ENCODE data around the gene THBS2. TPM values are rescaled to one million over a fixed set of nuclear protein-coding genes. Genes with fewer than 3 reads are reported as not detected.
"Not testable (repeated sequence)": the region's sequence is repeated elsewhere in the genome, so short reads cannot be mapped to it uniquely, and the experiment has no call there.

The THBS2 gene
- polyA plus RNA-seq, 1 experiment = 857 TPM

DNA sequence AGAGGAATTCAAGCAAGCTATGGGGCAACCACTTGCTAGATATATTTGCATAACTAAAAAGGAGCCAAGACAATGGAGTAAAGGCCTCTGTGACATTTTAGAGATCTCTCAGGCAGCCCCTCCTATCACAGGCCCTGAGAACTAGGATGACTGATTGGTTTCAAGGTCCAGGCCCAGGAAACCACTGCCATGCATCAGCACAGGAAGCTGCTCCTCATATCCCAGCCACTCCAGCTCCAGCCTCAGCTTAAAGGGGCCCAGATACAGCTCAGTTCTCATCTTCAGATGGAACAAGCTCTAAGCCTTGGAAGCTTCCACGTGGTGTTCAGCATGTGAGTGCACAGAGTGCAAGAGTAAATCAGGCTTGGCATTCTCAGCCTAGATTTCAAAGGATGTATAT is 21.1 kb upstream of the THBS2 start:
- Histone ChIP-seq H3K27me3 (ENCODE audit: control insufficient read depth, insufficient read depth, low read length) (no peaks in the 10 kb centered on the region), H3K4me3 (ENCODE audit: low read depth, low read length) (no peak overlapping the region), H3K36me3 (ENCODE audit: control insufficient read depth, insufficient read depth, low read length) (no peaks in the 10 kb centered on the region)
- DNase-seq (ENCODE audit: low read depth) = no peak
- POLR2A ChIA-PET = no interaction called here
- TF ChIP-seq, protein P1, sequence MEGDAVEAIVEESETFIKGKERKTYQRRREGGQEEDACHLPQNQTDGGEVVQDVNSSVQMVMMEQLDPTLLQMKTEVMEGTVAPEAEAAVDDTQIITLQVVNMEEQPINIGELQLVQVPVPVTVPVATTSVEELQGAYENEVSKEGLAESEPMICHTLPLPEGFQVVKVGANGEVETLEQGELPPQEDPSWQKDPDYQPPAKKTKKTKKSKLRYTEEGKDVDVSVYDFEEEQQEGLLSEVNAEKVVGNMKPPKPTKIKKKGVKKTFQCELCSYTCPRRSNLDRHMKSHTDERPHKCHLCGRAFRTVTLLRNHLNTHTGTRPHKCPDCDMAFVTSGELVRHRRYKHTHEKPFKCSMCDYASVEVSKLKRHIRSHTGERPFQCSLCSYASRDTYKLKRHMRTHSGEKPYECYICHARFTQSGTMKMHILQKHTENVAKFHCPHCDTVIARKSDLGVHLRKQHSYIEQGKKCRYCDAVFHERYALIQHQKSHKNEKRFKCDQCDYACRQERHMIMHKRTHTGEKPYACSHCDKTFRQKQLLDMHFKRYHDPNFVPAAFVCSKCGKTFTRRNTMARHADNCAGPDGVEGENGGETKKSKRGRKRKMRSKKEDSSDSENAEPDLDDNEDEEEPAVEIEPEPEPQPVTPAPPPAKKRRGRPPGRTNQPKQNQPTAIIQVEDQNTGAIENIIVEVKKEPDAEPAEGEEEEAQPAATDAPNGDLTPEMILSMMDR (IDR thresholded peaks at IDR 0.05; ENCODE audit: insufficient read depth, low read depth, low read length) = no peak
- CTCF ChIA-PET = interaction anchor here (0.7 to 1.1 kb wide), 2 partner anchors 46 to 111 kb away, joined by 3 read pairs; no protein-coding TSS in a partner anchor

DNA sequence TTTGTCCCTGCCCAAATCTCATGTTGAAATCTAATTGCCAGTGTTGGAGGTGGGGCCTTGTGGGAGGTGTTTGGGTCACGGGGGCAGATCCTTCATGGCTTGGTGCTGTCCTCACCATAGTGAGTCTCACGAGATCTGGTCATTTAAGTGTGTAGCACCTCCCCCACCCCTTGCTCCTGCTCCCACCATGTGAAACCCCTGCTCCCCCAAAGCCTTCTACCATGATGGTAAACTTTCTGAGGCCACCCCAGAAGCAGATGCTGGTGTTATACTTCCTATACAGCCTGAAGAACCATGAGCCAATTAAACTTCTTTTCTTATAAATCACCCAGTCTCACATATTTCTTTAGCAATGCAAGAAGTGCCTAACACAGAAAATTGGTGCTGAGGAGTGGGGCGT is 19.9 kb upstream of the THBS2 start:
- CTCF ChIA-PET = no interaction called here
- TF ChIP-seq, protein P1 (IDR thresholded peaks at IDR 0.05; ENCODE audit: insufficient read depth, low read depth, low read length) = no peak
- H3K27me3 ChIP-seq (ENCODE audit: control insufficient read depth, insufficient read depth, low read length) = no peaks in the 10 kb centered on the region
- no peaks in the 10 kb centered on the region for H3K36me3 ChIP-seq (ENCODE audit: control insufficient read depth, insufficient read depth, low read length)
- POLR2A ChIA-PET = no interaction called here
- no peak overlapping the region for H3K4me3 ChIP-seq (ENCODE audit: low read depth, low read length)
- no peak for DNase-seq (ENCODE audit: low read depth)

GRCh38 chr6:169271877-169272216 is 18.2 kb upstream of the THBS2 start:
- no peaks in the 10 kb centered on the region for H3K27me3 ChIP-seq (ENCODE audit: control insufficient read depth, insufficient read depth, low read length)
- CTCF ChIA-PET = interaction anchor here (0.9 kb wide), 1 partner anchor 18 kb away, joined by 4 read pairs; no protein-coding TSS in a partner anchor
- POLR2A ChIA-PET = no interaction called here
- TF ChIP-seq, protein P1 (IDR thresholded peaks at IDR 0.05; ENCODE audit: insufficient read depth, low read depth, low read length) = no peak
- no peaks in the 10 kb centered on the region for H3K36me3 ChIP-seq (ENCODE audit: control insufficient read depth, insufficient read depth, low read length)
- H3K4me3 ChIP-seq (ENCODE audit: low read depth, low read length) = no peak overlapping the region
- no peak for DNase-seq (ENCODE audit: low read depth)

- no peaks in the 10 kb centered on the region for H3K36me3 ChIP-seq (ENCODE audit: control insufficient read depth, insufficient read depth, low read length)
- no peak overlapping the region for H3K4me3 ChIP-seq (ENCODE audit: low read depth, low read length)
- POLR2A ChIA-PET = no interaction called here
- TF ChIP-seq, protein P1 (IDR thresholded peaks at IDR 0.05; ENCODE audit: insufficient read depth, low read depth, low read length) = no peak
- no peak for DNase-seq (ENCODE audit: low read depth)
- CTCF ChIA-PET = interaction anchor here (0.7 to 0.9 kb wide), 2 partner anchors 16 to 19 kb away, joined by 3 to 4 read pairs; no protein-coding TSS in a partner anchor
- H3K27me3 ChIP-seq (ENCODE audit: control insufficient read depth, insufficient read depth, low read length) = no peaks in the 10 kb centered on the region
Measured at GRCh38 chr6:169271158-169271876, 17.7 kb upstream of the THBS2 start.

DNA sequence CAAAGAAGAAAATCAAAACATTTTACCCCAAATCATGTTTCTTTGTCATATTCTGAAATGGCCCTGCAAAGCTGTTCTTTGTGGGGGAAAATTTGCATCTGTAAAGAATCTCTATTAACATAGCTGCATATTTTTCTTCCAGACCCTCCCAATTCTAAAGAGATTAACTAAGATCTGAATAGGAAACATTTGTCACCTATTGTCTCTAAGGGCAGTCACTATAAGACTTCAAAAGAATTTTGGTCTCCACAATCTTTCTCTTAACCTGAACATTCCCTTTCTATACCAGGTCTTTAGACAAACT is 16.4 kb upstream of the THBS2 start:
- H3K36me3 ChIP-seq (ENCODE audit: control insufficient read depth, insufficient read depth, low read length); H3K4me3 ChIP-seq (ENCODE audit: low read depth, low read length); DNase-seq (ENCODE audit: low read depth); CTCF ChIA-PET; H3K27me3 ChIP-seq (ENCODE audit: control insufficient read depth, insufficient read depth, low read length): not testable (repeated sequence)
- POLR2A ChIA-PET = interaction anchor here (0.6 kb wide), 1 partner anchor 316 kb away, joined by 3 read pairs; no protein-coding TSS in a partner anchor
